ENCODE measurements around the gene IFNL4. TPM values are rescaled to one million over a fixed set of nuclear protein-coding genes. Genes with fewer than 3 reads are reported as not detected.

Gene IFNL4
- total and polyA plus RNA-seq, 2 of the 4 experiments (the other 2 are of a cell fraction), result not detected

DNA sequence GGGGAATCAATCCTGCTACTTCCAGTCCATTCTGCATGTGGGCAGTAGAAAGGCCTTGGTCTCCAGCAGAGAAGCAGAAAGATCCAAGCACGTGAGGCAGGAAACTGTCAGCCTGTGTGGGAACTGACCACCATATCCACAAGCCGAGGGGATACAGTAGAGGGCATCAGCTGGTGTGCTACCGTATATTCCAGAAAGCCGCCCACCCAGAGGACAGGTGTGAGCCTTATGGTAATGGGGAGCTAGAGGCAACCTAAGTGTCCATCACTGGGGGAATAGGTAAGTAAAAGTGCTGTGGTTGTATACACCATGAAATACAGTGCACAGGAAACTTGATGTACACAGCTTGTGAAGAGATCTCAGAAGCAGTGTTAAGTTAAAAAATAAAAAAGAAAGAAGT is 44.7 kb upstream of the IFNL4 start:
- in situ Hi-C loops (cut with MboI; ENCODE audit: low sequenced_read_pairs) (no loop called here), dilution Hi-C loops (cut with HindIII; ENCODE audit: low sequenced_read_pairs, unreplicated experiment) (no loop called here), intact Hi-C loops (cut with micrococcal nuclease) (no loop called here)
- no peak overlapping the region for H2BK5ac ChIP-seq (ENCODE audit: low read depth, low read length, poor library complexity, severe bottlenecking)
- TF ChIP-seq MXI1 (IDR thresholded peaks at IDR 0.05; ENCODE audit: borderline replicate concordance, low read depth, low read length) (no peak), MAZ (IDR thresholded peaks at IDR 0.05; ENCODE audit: borderline replicate concordance, low read depth, low read length) (no peak), RCOR1 (IDR thresholded peaks at IDR 0.05; ENCODE audit: insufficient replicate concordance, low read length) (no peak), MAFK (IDR thresholded peaks at IDR 0.05; ENCODE audit: low read depth, low read length) (no peak), FOS (IDR thresholded peaks at IDR 0.05; ENCODE audit: low read depth, low read length) (no peak), CEBPB (IDR thresholded peaks at IDR 0.05; ENCODE audit: low read depth, low read length) (no peak), RAD21 (IDR thresholded peaks at IDR 0.05; ENCODE audit: low read length) (no peak), POLR2A (IDR thresholded peaks at IDR 0.05; ENCODE audit: low read depth, low read length) (no peak), SMC3 (IDR thresholded peaks at IDR 0.05; ENCODE audit: low read depth, low read length) (no peak), CHD1 (IDR thresholded peaks at IDR 0.05; ENCODE audit: low read depth, low read length) (no peak), BHLHE40 (IDR thresholded peaks at IDR 0.05; ENCODE audit: low read depth, low read length) (no peak)
- TF ChIP-seq, protein P1, sequence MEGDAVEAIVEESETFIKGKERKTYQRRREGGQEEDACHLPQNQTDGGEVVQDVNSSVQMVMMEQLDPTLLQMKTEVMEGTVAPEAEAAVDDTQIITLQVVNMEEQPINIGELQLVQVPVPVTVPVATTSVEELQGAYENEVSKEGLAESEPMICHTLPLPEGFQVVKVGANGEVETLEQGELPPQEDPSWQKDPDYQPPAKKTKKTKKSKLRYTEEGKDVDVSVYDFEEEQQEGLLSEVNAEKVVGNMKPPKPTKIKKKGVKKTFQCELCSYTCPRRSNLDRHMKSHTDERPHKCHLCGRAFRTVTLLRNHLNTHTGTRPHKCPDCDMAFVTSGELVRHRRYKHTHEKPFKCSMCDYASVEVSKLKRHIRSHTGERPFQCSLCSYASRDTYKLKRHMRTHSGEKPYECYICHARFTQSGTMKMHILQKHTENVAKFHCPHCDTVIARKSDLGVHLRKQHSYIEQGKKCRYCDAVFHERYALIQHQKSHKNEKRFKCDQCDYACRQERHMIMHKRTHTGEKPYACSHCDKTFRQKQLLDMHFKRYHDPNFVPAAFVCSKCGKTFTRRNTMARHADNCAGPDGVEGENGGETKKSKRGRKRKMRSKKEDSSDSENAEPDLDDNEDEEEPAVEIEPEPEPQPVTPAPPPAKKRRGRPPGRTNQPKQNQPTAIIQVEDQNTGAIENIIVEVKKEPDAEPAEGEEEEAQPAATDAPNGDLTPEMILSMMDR (conservative IDR thresholded peaks at IDR 0.05; ENCODE audit: low read depth, low read length), result no peak
- TF ChIP-seq, protein P2, sequence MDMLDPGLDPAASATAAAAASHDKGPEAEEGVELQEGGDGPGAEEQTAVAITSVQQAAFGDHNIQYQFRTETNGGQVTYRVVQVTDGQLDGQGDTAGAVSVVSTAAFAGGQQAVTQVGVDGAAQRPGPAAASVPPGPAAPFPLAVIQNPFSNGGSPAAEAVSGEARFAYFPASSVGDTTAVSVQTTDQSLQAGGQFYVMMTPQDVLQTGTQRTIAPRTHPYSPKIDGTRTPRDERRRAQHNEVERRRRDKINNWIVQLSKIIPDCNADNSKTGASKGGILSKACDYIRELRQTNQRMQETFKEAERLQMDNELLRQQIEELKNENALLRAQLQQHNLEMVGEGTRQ (IDR thresholded peaks at IDR 0.05; ENCODE audit: low read depth, low read length), result no peak
- TF ChIP-seq, protein P3, sequence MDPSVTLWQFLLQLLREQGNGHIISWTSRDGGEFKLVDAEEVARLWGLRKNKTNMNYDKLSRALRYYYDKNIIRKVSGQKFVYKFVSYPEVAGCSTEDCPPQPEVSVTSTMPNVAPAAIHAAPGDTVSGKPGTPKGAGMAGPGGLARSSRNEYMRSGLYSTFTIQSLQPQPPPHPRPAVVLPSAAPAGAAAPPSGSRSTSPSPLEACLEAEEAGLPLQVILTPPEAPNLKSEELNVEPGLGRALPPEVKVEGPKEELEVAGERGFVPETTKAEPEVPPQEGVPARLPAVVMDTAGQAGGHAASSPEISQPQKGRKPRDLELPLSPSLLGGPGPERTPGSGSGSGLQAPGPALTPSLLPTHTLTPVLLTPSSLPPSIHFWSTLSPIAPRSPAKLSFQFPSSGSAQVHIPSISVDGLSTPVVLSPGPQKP (IDR thresholded peaks at IDR 0.05; ENCODE audit: borderline replicate concordance, low read depth, low read length), result no peak
- no peaks in the 10 kb centered on the region for H3K79me1 ChIP-seq (ENCODE audit: low read depth in 1 of 2, low read length in 2 of 2)
- 27% methylated on average over 3 of the region's 4 CpGs; no CpG with 5 or more reads in 1 of the 2 experiments for WGBS, 2 experiments (ENCODE audit: extremely low coverage in 2 of 2, insufficient read length in 1 of 2)
- no peak overlapping the region for H3K56ac ChIP-seq (ENCODE audit: extremely low read depth, insufficient read depth, low read length)
- H3K9me3 ChIP-seq (ENCODE audit: control insufficient read depth, insufficient read depth, low read length), result no peaks in the 10 kb centered on the region
- no peaks in the 10 kb centered on the region for H3K36me3 ChIP-seq (ENCODE audit: control insufficient read depth, insufficient read depth, low read length)
- H4K20me1 ChIP-seq (ENCODE audit: insufficient read depth, low read length), result no peaks in the 10 kb centered on the region
- no peak overlapping the region for H2BK120ac ChIP-seq (ENCODE audit: low read depth, low read length)
- no peak overlapping the region for H3K27ac ChIP-seq (ENCODE audit: insufficient read depth, low read length)
- H4K91ac ChIP-seq (ENCODE audit: insufficient read depth, low read depth, low read length), result no peak overlapping the region
- no peak overlapping the region for H3K4me2 ChIP-seq (ENCODE audit: low read depth, low read length)
- H2BK15ac ChIP-seq (ENCODE audit: low read depth, low read length), result no peak overlapping the region
- no peaks in the 10 kb centered on the region for H3K4me1 ChIP-seq (ENCODE audit: control insufficient read depth, insufficient read depth, low read length)
- BruUV-seq (replicated peaks), result no TSS peak
- ChIA-PET POLR2A (ENCODE audit: unreplicated experiment) (no interaction called here), CTCF (no interaction called here)
- no peak overlapping the region for H3K23ac ChIP-seq (ENCODE audit: low read depth, low read length)
- H2AK5ac ChIP-seq (ENCODE audit: low read depth, low read length), result no peak overlapping the region
- no peak overlapping the region for H4K8ac ChIP-seq (ENCODE audit: low read depth in 2 of 2, low read length in 2 of 2)
- no peaks in the 10 kb centered on the region for H3K9me1 ChIP-seq (ENCODE audit: insufficient read depth, low read length)
- H3K18ac ChIP-seq (ENCODE audit: low read depth, low read length), result no peak overlapping the region
- H2AFZ ChIP-seq (replicated peaks; ENCODE audit: low read length, poor library complexity), result no peak overlapping the region
- H4K5ac ChIP-seq (ENCODE audit: low read depth, low read length), result no peak overlapping the region
- H3K4ac ChIP-seq (ENCODE audit: low read depth, low read length), result no peak overlapping the region
- H2AK9ac ChIP-seq (replicated peaks; ENCODE audit: low read depth, low read length, poor library complexity), result no peak overlapping the region
- no peak overlapping the region for H3K9ac ChIP-seq (ENCODE audit: low read depth, low read length)
- no peak overlapping the region for H3K14ac ChIP-seq (replicated peaks; ENCODE audit: low read depth, low read length)
- ATAC-seq (ENCODE audit: low read depth) (no peak), DNase-seq (no peak)
- peaks cover 21% of the 10 kb centered on the region for H3K27me3 ChIP-seq (ENCODE audit: control insufficient read depth, insufficient read depth, low read length)
- H3K4me3 ChIP-seq (ENCODE audit: insufficient read depth, low read depth, low read length), result no peak overlapping the region
- no peak overlapping the region for H2BK20ac ChIP-seq (ENCODE audit: low read depth, low read length)

All from IMR-90 (cell line).